SK-N-SH (cell line): ENCODE results near the gene CACNA2D3. TPM values are rescaled to one million over a fixed set of nuclear protein-coding genes. Genes with fewer than 3 reads are reported as not detected.

Experiments used
- CTCF ChIA-PET: fragments of 300-600, 350-600 bp; formaldehyde crosslinking; extraction: SDS; loops from one replicate; lab custom pipeline; 2021; lab: Yijun Ruan, JAX
- POLR2A ChIA-PET: fragments of 350-600 bp; sonication (Branson Sonifier 250); formaldehyde crosslinking; extraction: SDS; loops from one replicate; lab custom pipeline; 2020; ENCODE audit warnings: antibody characterized with exemption, inconsistent platforms; lab: Yijun Ruan, JAX
- DNase-seq: peaks from one replicate; pipeline ENCODE4 v3.0.0; 2012
- H2AFZ ChIP-seq: fragments of 200-600 bp; sonication (generic); 2 replicates; pipeline ENCODE4 v1.8.1; 2016; ENCODE audit warnings: antibody characterized with exemption, mild to moderate bottlenecking, low read depth
- H3F3A ChIP-seq: fragments of 200-600 bp; sonication (generic); replicated peaks from 2 replicates; pipeline ENCODE3; 2016; ENCODE audit warnings: antibody characterized with exemption, mild to moderate bottlenecking; ENCODE audit not compliant: insufficient read depth
- H3K27ac ChIP-seq, 2 experiments: fragments of 200-500 bp in 1 of 2; fragments of 200-600 bp in 1 of 2; sonication (Bioruptor generic) in 1 of 2; sonication (generic), shearing (Covaris generic) in 1 of 2; 2 replicates each; pipeline versions ENCODE4 v1.5.1 to v1.6.1; 2014 to 2016; ENCODE audit warnings: low read depth in 2 of 2, inconsistent platforms in 1 of 2, low read length in 1 of 2, mild to moderate bottlenecking in 1 of 2, mixed read lengths in 1 of 2
- H3K27me3 ChIP-seq: fragments of 200-600 bp; sonication (generic), shearing (Covaris generic); 2 replicates; pipeline ENCODE4 v1.6.1; 2016; ENCODE audit warnings: mixed run types; ENCODE audit not compliant: insufficient read depth
- H3K36me3 ChIP-seq, 2 experiments: fragments of 200-500 bp in 1 of 2; fragments of 200-600 bp in 1 of 2; sonication (Bioruptor generic) in 1 of 2; sonication (generic) in 1 of 2; replicated peaks in 1 of 2; 2 replicates each; pipeline versions ENCODE3 to v1.5.1; 2014 to 2016; ENCODE audit warnings: low read length in 1 of 2, mild to moderate bottlenecking in 1 of 2; ENCODE audit not compliant: insufficient read depth in 2 of 2, control insufficient read depth in 1 of 2
- H3K4me1 ChIP-seq, 2 experiments: fragments of 200-500 bp in 1 of 2; fragments of 200-600 bp in 1 of 2; sonication (Bioruptor generic) in 1 of 2; sonication (generic), shearing (Covaris generic) in 1 of 2; 2 replicates each; pipeline versions ENCODE4 v1.5.1 to v1.6.1; 2014 to 2016; ENCODE audit warnings: low read depth in 1 of 2, low read length in 1 of 2, mixed run types in 1 of 2; ENCODE audit not compliant: insufficient read depth in 2 of 2, control insufficient read depth in 1 of 2
- H3K4me2 ChIP-seq: fragments of 200-600 bp; sonication (generic), shearing (Covaris generic); 2 replicates; pipeline ENCODE4 v1.6.1; 2017; ENCODE audit warnings: mixed run types
- H3K4me3 ChIP-seq, 2 experiments: fragments of 200-500 bp in 1 of 2; fragments of 200-600 bp in 1 of 2; sonication (Bioruptor generic) in 1 of 2; sonication (generic), shearing (Covaris generic) in 1 of 2; 2 replicates each; pipeline versions ENCODE4 v1.5.1 to v1.8.1; 2014 to 2016; ENCODE audit warnings: low read depth in 2 of 2, inconsistent platforms in 1 of 2, low read length in 1 of 2, mild to moderate bottlenecking in 1 of 2, mixed read lengths in 1 of 2, moderate library complexity in 1 of 2
- H3K79me2 ChIP-seq: fragments of 200-600 bp; sonication (generic); 2 replicates; pipeline ENCODE4 v1.8.1; 2017; ENCODE audit warnings: mild to moderate bottlenecking; ENCODE audit not compliant: insufficient read depth
- H3K9ac ChIP-seq: fragments of 200-600 bp; sonication (generic); 2 replicates; pipeline ENCODE4 v1.6.1; 2017; ENCODE audit warnings: mixed run types
- H3K9me2 ChIP-seq: fragments of 200-600 bp; sonication (generic); 2 replicates; pipeline ENCODE4 v1.6.1; 2017; ENCODE audit warnings: mixed run types
- H3K9me3 ChIP-seq: fragments of 200-600 bp; sonication (generic); 2 replicates; pipeline ENCODE4 v1.6.1; 2017; ENCODE audit warnings: mixed run types, mild to moderate bottlenecking, moderate library complexity
- H4K20me1 ChIP-seq: fragments of 200-600 bp; sonication (generic); 2 replicates; pipeline ENCODE4 v1.6.1; 2017; ENCODE audit warnings: mild to moderate bottlenecking, mixed run types; ENCODE audit not compliant: insufficient read depth
- CHD2 ChIP-seq: fragments of 150-350 bp; IDR thresholded peaks from 2 replicates; pipeline ENCODE4 v1.6.1; 2018; ENCODE audit warnings: low read length; ENCODE audit not compliant: partially characterized antibody
- EP300 ChIP-seq, 2 experiments: IDR thresholded peaks; 2 replicates each; pipeline versions ENCODE4 v1.4.0 to v1.6.1; 2012; ENCODE audit warnings: borderline replicate concordance in 1 of 2, low read depth in 1 of 2, low read length in 1 of 2
- EZH2phosphoT487 ChIP-seq: fragments of 200-600 bp; sonication (generic); IDR thresholded peaks from 2 replicates; pipeline ENCODE4 v1.6.1; 2017; ENCODE audit warnings: low read depth, mixed run types, mild to moderate bottlenecking, antibody characterized with exemption, moderate library complexity, borderline replicate concordance
- FOSL2 ChIP-seq: IDR thresholded peaks from 2 replicates; pipeline ENCODE4 v1.4.0; 2012; ENCODE audit warnings: low read depth, mild to moderate bottlenecking, moderate library complexity, borderline replicate concordance
- FOXJ3 ChIP-seq: sonication (generic); formaldehyde crosslinking; IDR thresholded peaks from 2 replicates; pipeline ENCODE4 v1.5.1; 2020; ENCODE audit warnings: mild to moderate bottlenecking, missing genetic modification reagents
- FOXM1 ChIP-seq: IDR thresholded peaks from 2 replicates; pipeline ENCODE4 v1.4.0; 2012; ENCODE audit warnings: low read depth, mild to moderate bottlenecking
- GABPA ChIP-seq: IDR thresholded peaks from 2 replicates; pipeline ENCODE4 v1.4.0; 2012; ENCODE audit warnings: low read depth, mild to moderate bottlenecking
- MXI1 ChIP-seq: IDR thresholded peaks from 2 replicates; pipeline ENCODE4 v1.6.1; 2012; ENCODE audit warnings: mild to moderate bottlenecking, low read depth, low read length, improper control_type of control experiment
- NFIC ChIP-seq: IDR thresholded peaks from 2 replicates; pipeline ENCODE4 v1.4.0; 2012; ENCODE audit warnings: borderline replicate concordance
- NRF1 ChIP-seq: IDR thresholded peaks from 2 replicates; pipeline ENCODE4 v1.6.1; 2012; ENCODE audit warnings: low read depth, mild to moderate bottlenecking, low read length
- RAD21 ChIP-seq: IDR thresholded peaks from 2 replicates; pipeline ENCODE4 v1.6.1; 2012; ENCODE audit warnings: mild to moderate bottlenecking, low read length
- RCOR1 ChIP-seq: fragments of 150-350 bp; IDR thresholded peaks from 2 replicates; pipeline ENCODE4 v1.6.1; 2017; ENCODE audit warnings: antibody characterized with exemption, low read length
- RFX5 ChIP-seq: IDR thresholded peaks from 2 replicates; pipeline ENCODE4 v1.6.1; 2012; ENCODE audit warnings: mild to moderate bottlenecking, improper control_type of control experiment, low read length
- SIN3A ChIP-seq: IDR thresholded peaks from 2 replicates; pipeline ENCODE4 v1.6.1; 2012; ENCODE audit warnings: low read depth, mild to moderate bottlenecking, low read length, moderate library complexity, borderline replicate concordance
- TCF12 ChIP-seq: IDR thresholded peaks from 2 replicates; pipeline ENCODE4 v1.4.0; 2012
- TEAD4 ChIP-seq: IDR thresholded peaks from 2 replicates; pipeline ENCODE4 v1.4.0; 2012; ENCODE audit warnings: mild to moderate bottlenecking, borderline replicate concordance; ENCODE audit not compliant: insufficient read depth
- YY1 ChIP-seq: IDR thresholded peaks from 2 replicates; pipeline ENCODE4 v1.4.0; 2012; ENCODE audit warnings: low read depth, mild to moderate bottlenecking
- WGBS: methylation state at CpG from one replicate; pipeline ENCODE4 v1.1.6; 2017; ENCODE audit warnings: low lambda C conversion rate; 5-methylcytosine and 5-hydroxymethylcytosine counted together
- polyA plus RNA-seq, 3 experiments: library from polyadenylated mRNA; depleted of rRNA; stranded (reverse); fragments of >200 nt; gene quantifications; 2 replicates each; pipeline ENCODE4 v1.2.3, GENCODE V29; 2012
- TF ChIP-seq, protein P1 (sequence below): IDR thresholded peaks from 2 replicates; pipeline ENCODE4 v1.4.0; 2012; ENCODE audit warnings: low read depth, borderline replicate concordance
- TF ChIP-seq, protein P2 (sequence below): fragments of 200-600 bp; sonication (generic); IDR thresholded peaks from 2 replicates; pipeline ENCODE4 v1.6.1; 2017; ENCODE audit warnings: antibody characterized with exemption, mild to moderate bottlenecking, moderate library complexity
- TF ChIP-seq, protein P3 (sequence below): IDR thresholded peaks from 2 replicates; pipeline ENCODE4 v1.4.0; 2012; ENCODE audit warnings: low read depth
- TF ChIP-seq, protein P4 (sequence below): fragments of 150-350 bp; IDR thresholded peaks from 2 replicates; pipeline ENCODE4 v1.6.1; 2017; ENCODE audit warnings: antibody characterized with exemption, low read length, low read depth, borderline replicate concordance
- TF ChIP-seq, protein P5 (sequence below): fragments of 150-350 bp; IDR thresholded peaks from 2 replicates; pipeline ENCODE4 v1.6.1; 2016; ENCODE audit warnings: mild to moderate bottlenecking, low read depth, low read length

The CACNA2D3 gene
- polyA plus RNA-seq, 1 of the 3 experiments (the other 2 are of a cell fraction), result 0.15 TPM

- Histone ChIP-seq H3K4me1 (peaks cover 0 to 8% of the 10 kb centered on the region in 2 experiments; a peak in 2 of 4 replicates), H3K4me2 (no peak overlapping the region), H3K27ac (no peak overlapping the region), H3K9me2 (no peaks in the 10 kb centered on the region), H3K27me3 (no peaks in the 10 kb centered on the region), H3K36me3 (no peaks in the 10 kb centered on the region), H3K9ac (no peak overlapping the region), H3K4me3 (no peak overlapping the region), H3K9me3 (no peaks in the 10 kb centered on the region), H3K79me2 (no peaks in the 10 kb centered on the region), H4K20me1 (no peaks in the 10 kb centered on the region), H2AFZ (no peak overlapping the region), H3F3A (no peaks in the 10 kb centered on the region)
- ChIA-PET CTCF (interaction anchor here (1.3 kb wide), 1 partner anchor 15 kb away, joined by 3 read pairs; no protein-coding TSS in a partner anchor), POLR2A (no interaction called here)
- DNase-seq, result no peak
- TF ChIP-seq TCF12 (no peak), YY1 (no peak), RAD21 (no peak), RFX5 (no peak), SIN3A (no peak), EP300 (IDR thresholded peaks at IDR 0.05; ENCODE audit: borderline replicate concordance in 1 of 2, low read depth in 1 of 2, low read length in 1 of 2) (no peak), EZH2phosphoT487 (no peak), FOXM1 (no peak), GABPA (no peak)
- TF ChIP-seq, protein P1, sequence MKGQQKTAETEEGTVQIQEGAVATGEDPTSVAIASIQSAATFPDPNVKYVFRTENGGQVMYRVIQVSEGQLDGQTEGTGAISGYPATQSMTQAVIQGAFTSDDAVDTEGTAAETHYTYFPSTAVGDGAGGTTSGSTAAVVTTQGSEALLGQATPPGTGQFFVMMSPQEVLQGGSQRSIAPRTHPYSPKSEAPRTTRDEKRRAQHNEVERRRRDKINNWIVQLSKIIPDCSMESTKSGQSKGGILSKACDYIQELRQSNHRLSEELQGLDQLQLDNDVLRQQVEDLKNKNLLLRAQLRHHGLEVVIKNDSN, result no peak
- TF ChIP-seq, protein P2, sequence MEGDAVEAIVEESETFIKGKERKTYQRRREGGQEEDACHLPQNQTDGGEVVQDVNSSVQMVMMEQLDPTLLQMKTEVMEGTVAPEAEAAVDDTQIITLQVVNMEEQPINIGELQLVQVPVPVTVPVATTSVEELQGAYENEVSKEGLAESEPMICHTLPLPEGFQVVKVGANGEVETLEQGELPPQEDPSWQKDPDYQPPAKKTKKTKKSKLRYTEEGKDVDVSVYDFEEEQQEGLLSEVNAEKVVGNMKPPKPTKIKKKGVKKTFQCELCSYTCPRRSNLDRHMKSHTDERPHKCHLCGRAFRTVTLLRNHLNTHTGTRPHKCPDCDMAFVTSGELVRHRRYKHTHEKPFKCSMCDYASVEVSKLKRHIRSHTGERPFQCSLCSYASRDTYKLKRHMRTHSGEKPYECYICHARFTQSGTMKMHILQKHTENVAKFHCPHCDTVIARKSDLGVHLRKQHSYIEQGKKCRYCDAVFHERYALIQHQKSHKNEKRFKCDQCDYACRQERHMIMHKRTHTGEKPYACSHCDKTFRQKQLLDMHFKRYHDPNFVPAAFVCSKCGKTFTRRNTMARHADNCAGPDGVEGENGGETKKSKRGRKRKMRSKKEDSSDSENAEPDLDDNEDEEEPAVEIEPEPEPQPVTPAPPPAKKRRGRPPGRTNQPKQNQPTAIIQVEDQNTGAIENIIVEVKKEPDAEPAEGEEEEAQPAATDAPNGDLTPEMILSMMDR, result no peak
- 42% methylated on average over 5 of the region's 5 CpGs for WGBS
Observed at GRCh38 chr3:54345847-54346375, 223.6 kb downstream of the CACNA2D3 start.

DNA sequence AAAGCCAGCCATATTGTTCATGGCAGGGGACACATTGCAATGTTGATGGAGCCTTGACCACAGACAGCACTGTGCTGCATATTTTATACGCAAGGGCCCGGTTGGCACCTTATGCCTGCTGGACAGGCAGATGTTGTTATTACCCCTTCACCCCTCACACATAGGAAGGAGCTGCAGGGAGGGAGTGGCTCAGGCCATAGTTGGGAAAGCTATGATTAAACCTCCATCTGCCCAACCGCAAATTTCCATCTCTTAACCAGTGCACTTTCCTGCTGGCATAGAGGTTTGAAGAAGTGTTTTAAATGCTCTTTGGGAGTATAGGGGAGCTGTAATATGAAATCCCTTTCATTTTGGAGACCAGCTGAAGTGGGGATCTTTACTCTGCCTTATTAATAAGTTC lies 224.7 kb downstream of the CACNA2D3 start:
- H3K36me3 ChIP-seq, result no peaks in the 10 kb centered on the region
- ChIA-PET CTCF (no interaction called here), POLR2A (no interaction called here)
- no peak overlapping the region for H3K9ac ChIP-seq
- no peak overlapping the region for H3K27ac ChIP-seq
- DNase-seq, result no peak
- H3K4me1 ChIP-seq, result peaks cover 0 to 8% of the 10 kb centered on the region in 2 experiments; a peak in 2 of 4 replicates
- H2AFZ ChIP-seq, result no peak overlapping the region
- no peak overlapping the region for H3K4me3 ChIP-seq
- no peaks in the 10 kb centered on the region for H3K9me3 ChIP-seq
- no peak overlapping the region for H3K4me2 ChIP-seq
- no peaks in the 10 kb centered on the region for H3K79me2 ChIP-seq
- TF ChIP-seq, protein P3, sequence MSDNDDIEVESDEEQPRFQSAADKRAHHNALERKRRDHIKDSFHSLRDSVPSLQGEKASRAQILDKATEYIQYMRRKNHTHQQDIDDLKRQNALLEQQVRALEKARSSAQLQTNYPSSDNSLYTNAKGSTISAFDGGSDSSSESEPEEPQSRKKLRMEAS, result no peak
- TF ChIP-seq RFX5 (no peak), RAD21 (no peak), SIN3A (no peak), RCOR1 (no peak), FOXJ3 (CRISPR knock-in tag) (no peak), NFIC (no peak), TEAD4 (no peak), NRF1 (no peak), MXI1 (no peak), FOSL2 (no peak), FOXM1 (no peak), CHD2 (no peak)
- TF ChIP-seq, protein P4, sequence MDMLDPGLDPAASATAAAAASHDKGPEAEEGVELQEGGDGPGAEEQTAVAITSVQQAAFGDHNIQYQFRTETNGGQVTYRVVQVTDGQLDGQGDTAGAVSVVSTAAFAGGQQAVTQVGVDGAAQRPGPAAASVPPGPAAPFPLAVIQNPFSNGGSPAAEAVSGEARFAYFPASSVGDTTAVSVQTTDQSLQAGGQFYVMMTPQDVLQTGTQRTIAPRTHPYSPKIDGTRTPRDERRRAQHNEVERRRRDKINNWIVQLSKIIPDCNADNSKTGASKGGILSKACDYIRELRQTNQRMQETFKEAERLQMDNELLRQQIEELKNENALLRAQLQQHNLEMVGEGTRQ, result no peak
- TF ChIP-seq, protein P5, sequence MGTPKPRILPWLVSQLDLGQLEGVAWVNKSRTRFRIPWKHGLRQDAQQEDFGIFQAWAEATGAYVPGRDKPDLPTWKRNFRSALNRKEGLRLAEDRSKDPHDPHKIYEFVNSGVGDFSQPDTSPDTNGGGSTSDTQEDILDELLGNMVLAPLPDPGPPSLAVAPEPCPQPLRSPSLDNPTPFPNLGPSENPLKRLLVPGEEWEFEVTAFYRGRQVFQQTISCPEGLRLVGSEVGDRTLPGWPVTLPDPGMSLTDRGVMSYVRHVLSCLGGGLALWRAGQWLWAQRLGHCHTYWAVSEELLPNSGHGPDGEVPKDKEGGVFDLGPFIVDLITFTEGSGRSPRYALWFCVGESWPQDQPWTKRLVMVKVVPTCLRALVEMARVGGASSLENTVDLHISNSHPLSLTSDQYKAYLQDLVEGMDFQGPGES, result no peak
- TF ChIP-seq, protein P1, result no peak
- 72% methylated on average over 3 of the region's 3 CpGs for WGBS
- no peaks in the 10 kb centered on the region for H3K27me3 ChIP-seq
- no peaks in the 10 kb centered on the region for H3K9me2 ChIP-seq
- H3F3A ChIP-seq, result no peaks in the 10 kb centered on the region
- H4K20me1 ChIP-seq, result no peaks in the 10 kb centered on the region
